ENCODE measurements around the gene IGFBP7.
A peak's percentile ranks its signal among the peaks of the same experiment; 100 is the strongest.

The IGFBP7 gene

GRCh38 chr4:57154926-57155325 is 44.7 kb upstream of the IGFBP7 start:
- Histone ChIP-seq H3K4me2 (ENCODE audit: low read depth, low read length) (peak overlapping the region; percentile 52; the same call in 1 of the 2 replicates), H4K20me1 (ENCODE audit: insufficient read depth, low read length) (no peaks in the 10 kb centered on the region), H3K9ac (ENCODE audit: low read length) (no peak overlapping the region), H3K36me3 (replicated peaks; ENCODE audit: insufficient read depth, low read length) (no peaks in the 10 kb centered on the region), H3K4me1 (ENCODE audit: low read length) (peaks cover 28% of the 10 kb centered on the region), H3K27ac (ENCODE audit: low read length) (peak overlapping the region; percentile 39; the same call in 1 of the 2 replicates), H3K4me3 (ENCODE audit: low read length) (no peak overlapping the region), H3K27me3 (replicated peaks; ENCODE audit: insufficient read depth, low read length) (no peaks in the 10 kb centered on the region), H3K79me2 (ENCODE audit: low read length) (no peaks in the 10 kb centered on the region), H3K9me2 (replicated peaks; ENCODE audit: insufficient read depth, low read length) (no peaks in the 10 kb centered on the region), H3K9me3 (replicated peaks; ENCODE audit: insufficient read depth, low read length) (no peaks in the 10 kb centered on the region), H3F3A (ENCODE audit: insufficient read depth, low read length) (peaks cover 7% of the 10 kb centered on the region; the same call in 1 of the 2 replicates), H2AFZ (ENCODE audit: low read length) (peak overlapping the region; percentile 21; the same call in 1 of the 2 replicates)
- TF ChIP-seq EZH2 (optimal IDR thresholded peaks at IDR 0.05; ENCODE audit: low read depth, low read length): no peak
- TF ChIP-seq CTCF (IDR thresholded peaks at IDR 0.05; ENCODE audit: low read length): no peak
- TF ChIP-seq EZH2phosphoT487 (IDR thresholded peaks at IDR 0.05; ENCODE audit: low read length): no peak
- no peak for DNase-seq

GRCh38 chr4:57154191-57154590 is 44.0 kb upstream of the IGFBP7 start:
- peaks cover 28% of the 10 kb centered on the region for H3K4me1 ChIP-seq (ENCODE audit: low read length)
- H3K27ac ChIP-seq (ENCODE audit: low read length): peak overlapping the region; percentile 39; the same call in 1 of the 2 replicates
- DNase-seq: peak; percentile 52
- H3K9me2 ChIP-seq (replicated peaks; ENCODE audit: insufficient read depth, low read length): no peaks in the 10 kb centered on the region
- TF ChIP-seq CTCF (IDR thresholded peaks at IDR 0.05; ENCODE audit: low read length): no peak
- no peak for TF ChIP-seq EZH2phosphoT487 (IDR thresholded peaks at IDR 0.05; ENCODE audit: low read length)
- no peaks in the 10 kb centered on the region for H3K9me3 ChIP-seq (replicated peaks; ENCODE audit: insufficient read depth, low read length)
- no peaks in the 10 kb centered on the region for H3K36me3 ChIP-seq (replicated peaks; ENCODE audit: insufficient read depth, low read length)
- H3K27me3 ChIP-seq (replicated peaks; ENCODE audit: insufficient read depth, low read length): no peaks in the 10 kb centered on the region
- peaks cover 7% of the 10 kb centered on the region; the same call in 1 of the 2 replicates for H3F3A ChIP-seq (ENCODE audit: insufficient read depth, low read length)
- no peaks in the 10 kb centered on the region for H3K79me2 ChIP-seq (ENCODE audit: low read length)
- H3K9ac ChIP-seq (ENCODE audit: low read length): no peak overlapping the region
- peak overlapping the region; percentile 2; the same call in 1 of the 2 replicates for H3K4me3 ChIP-seq (ENCODE audit: low read length)
- H4K20me1 ChIP-seq (ENCODE audit: insufficient read depth, low read length): no peaks in the 10 kb centered on the region
- H2AFZ ChIP-seq (ENCODE audit: low read length): 0 out of 2 replicates have a peak overlapping the region, but pooled peaks have one; percentile 6
- peak overlapping the region; percentile 52 for H3K4me2 ChIP-seq (ENCODE audit: low read depth, low read length)

GRCh38 chr4:57153207-57153606 is 43.0 kb upstream of the IGFBP7 start:
- H3K9me2 ChIP-seq (replicated peaks; ENCODE audit: insufficient read depth, low read length): no peaks in the 10 kb centered on the region
- H3K36me3 ChIP-seq (replicated peaks; ENCODE audit: insufficient read depth, low read length): no peaks in the 10 kb centered on the region
- H3K4me3 ChIP-seq (ENCODE audit: low read length): no peak overlapping the region
- H3K9ac ChIP-seq (ENCODE audit: low read length): no peak overlapping the region
- no peaks in the 10 kb centered on the region for H3K79me2 ChIP-seq (ENCODE audit: low read length)
- no peaks in the 10 kb centered on the region for H3K9me3 ChIP-seq (replicated peaks; ENCODE audit: insufficient read depth, low read length)
- H3K4me1 ChIP-seq (ENCODE audit: low read length): peaks cover 28% of the 10 kb centered on the region
- TF ChIP-seq CTCF (IDR thresholded peaks at IDR 0.05; ENCODE audit: low read length) (no peak), EZH2 (optimal IDR thresholded peaks at IDR 0.05; ENCODE audit: low read depth, low read length) (no peak)
- peaks cover 7% of the 10 kb centered on the region; the same call in 1 of the 2 replicates for H3F3A ChIP-seq (ENCODE audit: insufficient read depth, low read length)
- no peak overlapping the region for H3K4me2 ChIP-seq (ENCODE audit: low read depth, low read length)
- no peaks in the 10 kb centered on the region for H3K27me3 ChIP-seq (replicated peaks; ENCODE audit: insufficient read depth, low read length)
- DNase-seq: no peak
- no peaks in the 10 kb centered on the region for H4K20me1 ChIP-seq (ENCODE audit: insufficient read depth, low read length)
- no peak overlapping the region for H2AFZ ChIP-seq (ENCODE audit: low read length)
- no peak overlapping the region for H3K27ac ChIP-seq (ENCODE audit: low read length)

Data from MM.1S (cell line).